Body of pancreas (tissue), 4 donors: ENCODE measurements around the gene ATRX.

Source experiments
- CTCF ChIP-seq, 7 experiments: fragments of 450-650 bp in 4 of 7; fragments of 200-600 bp in 3 of 7; sonication (generic) in 3 of 7; IDR thresholded peaks; one replicate each; pipeline ENCODE4 v1.5.1; 2016 to 2019; ENCODE audit warnings: antibody characterized with exemption in 7 of 7
- POLR2A ChIP-seq, 3 donors: fragments of 450-650 bp; IDR thresholded peaks; one replicate each; pipeline ENCODE4 v1.6.1; 2016; ENCODE audit warnings: antibody characterized with exemption in 3 of 3, mild to moderate bottlenecking in 2 of 3

- TF ChIP-seq CTCF (IDR thresholded peaks at IDR 0.05) (no peak), POLR2A (IDR thresholded peaks at IDR 0.05) (no peak)
These were observed 292.1 kb downstream of the ATRX start for GRCh38 chrX:77493677-77494553.
